IMR-90 (cell line): Measurements from ENCODE around the gene POM121L2. TPM values are rescaled to one million over a fixed set of nuclear protein-coding genes. Genes with fewer than 3 reads are reported as not detected.

Source experiments
- ATAC-seq: fragments of 200-7000 bp; cut with Tn5 transposase; 2 replicates; pipeline ENCODE4 v1.9.1; 2020; ENCODE audit warnings: low read depth, mild to moderate bottlenecking, moderate library complexity
- BruUV-seq: library from RNA; stranded (reverse); fragments of 400-500 nt; replicated peaks from 2 replicates; lab custom pipeline; 2021; lab: Mats Ljungman, UMichigan
- CTCF ChIA-PET: fragments of 300-600 bp; formaldehyde crosslinking; extraction: SDS; loops from one replicate; lab custom pipeline; 2021; ENCODE audit warnings: antibody characterized with exemption; lab: Yijun Ruan, JAX
- POLR2A ChIA-PET: fragments of 300-600 bp; sonication (Branson Sonifier 250); formaldehyde crosslinking; loops from one replicate; lab custom pipeline; 2022; ENCODE audit warnings: antibody characterized with exemption; ENCODE audit not compliant: unreplicated experiment; lab: Charles Lee
- DNase-seq: peaks from one replicate; pipeline ENCODE4 v3.0.0; 2013
- H2AFZ ChIP-seq: replicated peaks from 2 replicates; pipeline ENCODE3; 2013; ENCODE audit warnings: low read length, mild to moderate bottlenecking; ENCODE audit not compliant: poor library complexity
- H2AK5ac ChIP-seq: 2 replicates; pipeline ENCODE4 v1.6.1; 2013; ENCODE audit warnings: low read depth, low read length, inconsistent platforms
- H2AK9ac ChIP-seq: replicated peaks from 2 replicates; pipeline ENCODE3; 2013; ENCODE audit warnings: mild to moderate bottlenecking, low read depth, low read length, moderate library complexity; ENCODE audit not compliant: poor library complexity
- H2BK120ac ChIP-seq: 2 replicates; pipeline ENCODE4 v1.6.1; 2013; ENCODE audit warnings: low read depth, low read length, inconsistent platforms
- H2BK15ac ChIP-seq: 3 replicates; pipeline ENCODE4 v1.6.1; 2013; ENCODE audit warnings: low read depth, low read length, inconsistent platforms
- H2BK20ac ChIP-seq: 2 replicates; pipeline ENCODE4 v1.6.1; 2013; ENCODE audit warnings: low read depth, mild to moderate bottlenecking, inconsistent platforms, low read length, moderate library complexity
- H2BK5ac ChIP-seq: 2 replicates; pipeline ENCODE4 v1.6.1; 2013; ENCODE audit warnings: mild to moderate bottlenecking, low read depth, low read length, inconsistent platforms; ENCODE audit not compliant: poor library complexity, severe bottlenecking
- H3K14ac ChIP-seq: replicated peaks from 2 replicates; pipeline ENCODE4 v1.6.1; 2013; ENCODE audit warnings: low read depth, low read length, inconsistent platforms
- H3K18ac ChIP-seq: 2 replicates; pipeline ENCODE4 v1.6.1; 2013; ENCODE audit warnings: low read depth, low read length, control low read depth
- H3K23ac ChIP-seq: 2 replicates; pipeline ENCODE4 v1.6.1; 2013; ENCODE audit warnings: low read depth, low read length, inconsistent platforms
- H3K27ac ChIP-seq: 2 replicates; pipeline ENCODE4 v1.5.1; 2013; ENCODE audit warnings: mild to moderate bottlenecking, control low read depth, low read length; ENCODE audit not compliant: insufficient read depth
- H3K27me3 ChIP-seq: 2 replicates; pipeline ENCODE4 v1.6.1; 2013; ENCODE audit warnings: low read length; ENCODE audit not compliant: control insufficient read depth, insufficient read depth
- H3K36me3 ChIP-seq: 2 replicates; pipeline ENCODE4 v1.6.1; 2013; ENCODE audit warnings: low read length, mixed read lengths; ENCODE audit not compliant: control insufficient read depth, insufficient read depth
- H3K4ac ChIP-seq: 2 replicates; pipeline ENCODE4 v1.6.1; 2013; ENCODE audit warnings: low read depth, low read length, inconsistent platforms
- H3K4me1 ChIP-seq: 2 replicates; pipeline ENCODE4 v1.6.1; 2013; ENCODE audit warnings: low read length, mixed read lengths; ENCODE audit not compliant: control insufficient read depth, insufficient read depth
- H3K4me2 ChIP-seq: 2 replicates; pipeline ENCODE4 v1.6.1; 2013; ENCODE audit warnings: low read depth, mild to moderate bottlenecking, control low read depth, low read length, moderate library complexity
- H3K4me3 ChIP-seq: 2 replicates; pipeline ENCODE4 v1.5.1; 2013; ENCODE audit warnings: low read depth, mild to moderate bottlenecking, control low read depth, low read length, moderate library complexity; ENCODE audit not compliant: insufficient read depth
- H3K56ac ChIP-seq: 2 replicates; pipeline ENCODE4 v1.6.1; 2013; ENCODE audit warnings: low read length, inconsistent platforms; ENCODE audit not compliant: insufficient read depth; ENCODE audit errors: extremely low read depth
- H3K79me1 ChIP-seq, 2 experiments: 2 replicates each; pipeline ENCODE4 v1.6.1; 2013; ENCODE audit warnings: low read length in 2 of 2, inconsistent platforms in 1 of 2, low read depth in 1 of 2
- H3K9ac ChIP-seq: 2 replicates; pipeline ENCODE4 v1.6.1; 2013; ENCODE audit warnings: low read depth, low read length, control low read depth
- H3K9me1 ChIP-seq: 2 replicates; pipeline ENCODE4 v1.6.1; 2013; ENCODE audit warnings: low read length, inconsistent platforms; ENCODE audit not compliant: insufficient read depth
- H3K9me3 ChIP-seq: 2 replicates; pipeline ENCODE4 v1.6.1; 2013; ENCODE audit warnings: low read length; ENCODE audit not compliant: control insufficient read depth, insufficient read depth
- H4K20me1 ChIP-seq: 2 replicates; pipeline ENCODE4 v1.6.1; 2013; ENCODE audit warnings: low read length, inconsistent platforms; ENCODE audit not compliant: insufficient read depth
- H4K5ac ChIP-seq: 2 replicates; pipeline ENCODE4 v1.6.1; 2013; ENCODE audit warnings: mild to moderate bottlenecking, low read depth, low read length, control low read depth
- H4K8ac ChIP-seq, 2 experiments: 2 replicates each; pipeline ENCODE4 v1.6.1; 2013; ENCODE audit warnings: low read depth in 2 of 2, low read length in 2 of 2, control low read depth in 1 of 2, inconsistent platforms in 1 of 2
- H4K91ac ChIP-seq: 2 replicates; pipeline ENCODE4 v1.6.1; 2013; ENCODE audit warnings: low read depth, low read length, inconsistent platforms; ENCODE audit not compliant: insufficient read depth
- BHLHE40 ChIP-seq: fragments of 150-350 bp; IDR thresholded peaks from 2 replicates; pipeline ENCODE4 v1.6.1; 2016; ENCODE audit warnings: mild to moderate bottlenecking, low read depth, low read length
- CEBPB ChIP-seq: IDR thresholded peaks from 2 replicates; pipeline ENCODE4 v1.6.1; 2012; ENCODE audit warnings: low read depth, low read length, improper control_type of control experiment
- FOS ChIP-seq: fragments of 150-350 bp; IDR thresholded peaks from 2 replicates; pipeline ENCODE4 v1.6.1; 2016; ENCODE audit warnings: low read depth, low read length
- MAFK ChIP-seq: IDR thresholded peaks from 2 replicates; pipeline ENCODE4 v1.6.1; 2012; ENCODE audit warnings: low read depth, low read length, improper control_type of control experiment
- MAZ ChIP-seq: IDR thresholded peaks from 2 replicates; pipeline ENCODE4 v1.6.1; 2012; ENCODE audit warnings: low read depth, mild to moderate bottlenecking, low read length, improper control_type of control experiment, moderate library complexity, borderline replicate concordance
- MXI1 ChIP-seq: IDR thresholded peaks from 2 replicates; pipeline ENCODE4 v1.6.1; 2012; ENCODE audit warnings: low read depth, mild to moderate bottlenecking, low read length, moderate library complexity, borderline replicate concordance
- POLR2A ChIP-seq: IDR thresholded peaks from 2 replicates; pipeline ENCODE4 v1.6.1; 2012; ENCODE audit warnings: mild to moderate bottlenecking, low read depth, low read length
- RFX5 ChIP-seq: IDR thresholded peaks from 2 replicates; pipeline ENCODE4 v1.8.0; 2012; ENCODE audit warnings: low read depth, mild to moderate bottlenecking, low read length, moderate library complexity
- SMC3 ChIP-seq: fragments of 150-350 bp; IDR thresholded peaks from 2 replicates; pipeline ENCODE4 v1.6.1; 2016; ENCODE audit warnings: low read depth, mild to moderate bottlenecking, antibody characterized with exemption, low read length, moderate library complexity
- WGBS, 2 experiments: methylation state at CpG; one replicate each; pipeline versions ENCODE4 v1.1.5 to v1.1.7; 2013; ENCODE audit warnings: missing lambda C conversion rate in 2 of 2; ENCODE audit not compliant: insufficient read length in 1 of 2; ENCODE audit errors: extremely low coverage in 2 of 2; 5-methylcytosine and 5-hydroxymethylcytosine counted together
- dilution Hi-C: fragments of 300-500 bp; cut with HindIII; formaldehyde crosslinking; loops from one replicate; pipeline ENCODE4 v1.14.3; 2018; ENCODE audit warnings: low sequenced_read_pairs; ENCODE audit not compliant: unreplicated experiment
- in situ Hi-C: fragments of 300-500 bp; cut with MboI; formaldehyde crosslinking; loops from 3 replicates; pipeline ENCODE4 v1.14.3; 2019; ENCODE audit warnings: low sequenced_read_pairs, inconsistent platforms, mixed read lengths
- intact Hi-C: fragments of 100-400 bp; cut with micrococcal nuclease; formaldehyde crosslinking; loops from 2 replicates; pipeline ENCODE4 v1.10.0; 2022
- polyA plus RNA-seq, 3 experiments: library from polyadenylated mRNA; depleted of rRNA; stranded (reverse); fragments of >200 nt; gene quantifications; 2 replicates each; pipeline ENCODE4 v1.2.3, GENCODE V29; 2012; ENCODE audit warnings: low replicate concordance in 1 of 3
- total RNA-seq: library from RNA; depleted of rRNA; stranded (reverse); fragments of >200 nt; gene quantifications from 2 replicates; pipeline ENCODE4 v1.2.3, GENCODE V29; 2012
- TF ChIP-seq, protein P1 (sequence below): conservative IDR thresholded peaks from 2 replicates; pipeline ENCODE4 v1.5.1; 2012; ENCODE audit warnings: mild to moderate bottlenecking, low read depth, low read length, improper control_type of control experiment

Gene POM121L2
- total and polyA plus RNA-seq, 2 of the 4 experiments (the other 2 are of a cell fraction): not detected

GRCh38 chr6:27352850-27353249, 40.8 kb upstream of the POM121L2 start:
- Histone ChIP-seq H2BK120ac (no peak overlapping the region), H3K56ac (no peak overlapping the region), H3K9me1 (no peaks in the 10 kb centered on the region), H4K5ac (no peak overlapping the region), H3K27me3 (no peaks in the 10 kb centered on the region), H2AK9ac (no peak overlapping the region), H3K4me3 (no peak overlapping the region), H3K4me1 (no peaks in the 10 kb centered on the region), H3K36me3 (no peaks in the 10 kb centered on the region), H3K79me1 (no peaks in the 10 kb centered on the region), H3K18ac (no peak overlapping the region), H3K9ac (no peak overlapping the region), H3K4me2 (no peak overlapping the region), H3K14ac (no peak overlapping the region), H2BK20ac (no peak overlapping the region), H3K27ac (no peak overlapping the region), H4K91ac (no peak overlapping the region), H3K23ac (no peak overlapping the region), H3K4ac (no peak overlapping the region), H4K8ac (no peak overlapping the region), H3K9me3 (peaks cover 3% of the 10 kb centered on the region; the same call in 1 of the 2 replicates), H2AFZ (no peak overlapping the region), H2BK15ac (no peak overlapping the region), H2BK5ac (no peak overlapping the region), H4K20me1 (no peaks in the 10 kb centered on the region), H2AK5ac (no peak overlapping the region)
- no TSS peak for BruUV-seq
- no peak for DNase-seq
- ATAC-seq: no peak
- dilution Hi-C loops: no loop called here
- intact Hi-C loops: no loop called here
- CTCF ChIA-PET: no interaction called here
- TF ChIP-seq CEBPB: no peak
- TF ChIP-seq BHLHE40: no peak
- TF ChIP-seq, protein P1, sequence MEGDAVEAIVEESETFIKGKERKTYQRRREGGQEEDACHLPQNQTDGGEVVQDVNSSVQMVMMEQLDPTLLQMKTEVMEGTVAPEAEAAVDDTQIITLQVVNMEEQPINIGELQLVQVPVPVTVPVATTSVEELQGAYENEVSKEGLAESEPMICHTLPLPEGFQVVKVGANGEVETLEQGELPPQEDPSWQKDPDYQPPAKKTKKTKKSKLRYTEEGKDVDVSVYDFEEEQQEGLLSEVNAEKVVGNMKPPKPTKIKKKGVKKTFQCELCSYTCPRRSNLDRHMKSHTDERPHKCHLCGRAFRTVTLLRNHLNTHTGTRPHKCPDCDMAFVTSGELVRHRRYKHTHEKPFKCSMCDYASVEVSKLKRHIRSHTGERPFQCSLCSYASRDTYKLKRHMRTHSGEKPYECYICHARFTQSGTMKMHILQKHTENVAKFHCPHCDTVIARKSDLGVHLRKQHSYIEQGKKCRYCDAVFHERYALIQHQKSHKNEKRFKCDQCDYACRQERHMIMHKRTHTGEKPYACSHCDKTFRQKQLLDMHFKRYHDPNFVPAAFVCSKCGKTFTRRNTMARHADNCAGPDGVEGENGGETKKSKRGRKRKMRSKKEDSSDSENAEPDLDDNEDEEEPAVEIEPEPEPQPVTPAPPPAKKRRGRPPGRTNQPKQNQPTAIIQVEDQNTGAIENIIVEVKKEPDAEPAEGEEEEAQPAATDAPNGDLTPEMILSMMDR: no peak
- TF ChIP-seq RFX5: no peak
- no peak for TF ChIP-seq MXI1
- TF ChIP-seq MAFK: no peak
- TF ChIP-seq SMC3: no peak
- no peak for TF ChIP-seq POLR2A
- no peak for TF ChIP-seq FOS
- TF ChIP-seq MAZ: no peak
- POLR2A ChIA-PET: no interaction called here
- no CpG with 5 or more reads among the region's 4 CpGs for WGBS, 2 experiments
- in situ Hi-C loops: no loop called here
